ENCODE measurements around the gene MYRF. TPM values are rescaled to one million over a fixed set of nuclear protein-coding genes. Genes with fewer than 3 reads are reported as not detected.

The MYRF gene
- total RNA-seq, 1 experiment from 2014 or later, result 91.4 TPM

- no peak overlapping the region for H3K27ac Mint-ChIP-seq (ENCODE audit: unreplicated experiment)
Measured at GRCh38 chr11:61782299-61782698, 29.9 kb downstream of the MYRF start.

GRCh38 chr11:61782841-61783240 is 30.4 kb downstream of the MYRF start:
- no peak for DNase-seq
- Mint-ChIP-seq H3K27me3 (ENCODE audit: unreplicated experiment) (no peaks in the 10 kb centered on the region), H3K4me3 (ENCODE audit: low read depth, unreplicated experiment) (no peak overlapping the region), H3K9me3 (ENCODE audit: low read depth, unreplicated experiment) (no peaks in the 10 kb centered on the region), H3K36me3 (ENCODE audit: insufficient read depth, unreplicated experiment) (peaks cover 72% of the 10 kb centered on the region), H3K4me1 (ENCODE audit: low read depth, unreplicated experiment) (no peaks in the 10 kb centered on the region), H3K27ac (ENCODE audit: unreplicated experiment) (peak overlapping the region; percentile 28)
- no TSS peak for BruUV-seq (replicated peaks)
- intact Hi-C loops (cut with micrococcal nuclease; ENCODE audit: unreplicated experiment), result no loop called here
- CTCF ChIA-PET, result interaction anchor here (0.6 to 1.2 kb wide), 2 partner anchors 20 to 39 kb away, joined by 3 to 4 read pairs; no protein-coding TSS in a partner anchor
- no peak for TF ChIP-seq CTCF (IDR thresholded peaks at IDR 0.05; ENCODE audit: unreplicated experiment)

More at GRCh38 chr11:61782299-61782698, 29.9 kb downstream of the MYRF start:
- H3K9me3 Mint-ChIP-seq (ENCODE audit: low read depth, unreplicated experiment), result no peaks in the 10 kb centered on the region
- no peak for TF ChIP-seq CTCF (IDR thresholded peaks at IDR 0.05; ENCODE audit: unreplicated experiment)
- DNase-seq, result no peak
- no peak overlapping the region for H3K4me3 Mint-ChIP-seq (ENCODE audit: low read depth, unreplicated experiment)
- CTCF ChIA-PET, result interaction anchor here (1.2 kb wide), 1 partner anchor 38 kb away, joined by 4 read pairs; no protein-coding TSS in a partner anchor
- no peaks in the 10 kb centered on the region for H3K4me1 Mint-ChIP-seq (ENCODE audit: low read depth, unreplicated experiment)
- H3K27me3 Mint-ChIP-seq (ENCODE audit: unreplicated experiment), result no peaks in the 10 kb centered on the region
- H3K36me3 Mint-ChIP-seq (ENCODE audit: insufficient read depth, unreplicated experiment), result peaks cover 67% of the 10 kb centered on the region
- intact Hi-C loops (cut with micrococcal nuclease; ENCODE audit: unreplicated experiment), result no loop called here
- BruUV-seq (replicated peaks), result no TSS peak

- H3K36me3 Mint-ChIP-seq (ENCODE audit: insufficient read depth, unreplicated experiment), result peaks cover 72% of the 10 kb centered on the region
- intact Hi-C loops (cut with micrococcal nuclease; ENCODE audit: unreplicated experiment), result no loop called here
- H3K4me3 Mint-ChIP-seq (ENCODE audit: low read depth, unreplicated experiment), result no peak overlapping the region
- TF ChIP-seq CTCF (IDR thresholded peaks at IDR 0.05; ENCODE audit: unreplicated experiment), result no peak
- no peaks in the 10 kb centered on the region for H3K4me1 Mint-ChIP-seq (ENCODE audit: low read depth, unreplicated experiment)
- no peak for DNase-seq
- no peaks in the 10 kb centered on the region for H3K9me3 Mint-ChIP-seq (ENCODE audit: low read depth, unreplicated experiment)
- peak overlapping the region; percentile 28 for H3K27ac Mint-ChIP-seq (ENCODE audit: unreplicated experiment)
- no peaks in the 10 kb centered on the region for H3K27me3 Mint-ChIP-seq (ENCODE audit: unreplicated experiment)
- BruUV-seq (replicated peaks), result no TSS peak
- CTCF ChIA-PET, result no interaction called here
Measured at GRCh38 chr11:61783717-61784505, 31.5 kb downstream of the MYRF start.

- CTCF ChIA-PET, result no interaction called here
- H3K4me1 Mint-ChIP-seq (ENCODE audit: low read depth, unreplicated experiment), result peaks cover under 1% of the 10 kb centered on the region
Measured at GRCh38 chr11:61784506-61784805, 32.0 kb downstream of the MYRF start.

More at GRCh38 chr11:61784506-61784805, 32.0 kb downstream of the MYRF start:
- peaks cover 74% of the 10 kb centered on the region for H3K36me3 Mint-ChIP-seq (ENCODE audit: insufficient read depth, unreplicated experiment)
- no peak for TF ChIP-seq CTCF (IDR thresholded peaks at IDR 0.05; ENCODE audit: unreplicated experiment)
- DNase-seq, result no peak
- no TSS peak for BruUV-seq (replicated peaks)
- intact Hi-C loops (cut with micrococcal nuclease; ENCODE audit: unreplicated experiment), result no loop called here
- no peaks in the 10 kb centered on the region for H3K27me3 Mint-ChIP-seq (ENCODE audit: unreplicated experiment)
- no peaks in the 10 kb centered on the region for H3K9me3 Mint-ChIP-seq (ENCODE audit: low read depth, unreplicated experiment)
- H3K27ac Mint-ChIP-seq (ENCODE audit: unreplicated experiment), result peak overlapping the region; percentile 60
- no peak overlapping the region for H3K4me3 Mint-ChIP-seq (ENCODE audit: low read depth, unreplicated experiment)
